Muscle layer of duodenum (tissue), 2 donors: ENCODE results near the gene ARHGAP21.

Experiments used
- H3K27ac ChIP-seq: one replicate; pipeline ENCODE4 v1.7.0; 2013; ENCODE audit warnings: mild to moderate bottlenecking, low read length
- H3K27me3 ChIP-seq: one replicate; pipeline ENCODE4 v1.7.0; 2013; ENCODE audit warnings: low read depth, mild to moderate bottlenecking, control low read depth, low read length
- H3K36me3 ChIP-seq, 2 donors: one replicate each; pipeline ENCODE4 v1.7.0; 2013; ENCODE audit warnings: low read length in 2 of 2, control low read depth in 1 of 2, mild to moderate bottlenecking in 1 of 2; ENCODE audit not compliant: insufficient read depth in 2 of 2, control insufficient read depth in 1 of 2
- H3K4me1 ChIP-seq, 2 donors: one replicate each; pipeline ENCODE4 v1.7.0; 2013; ENCODE audit warnings: low read length in 2 of 2, mild to moderate bottlenecking in 2 of 2, control low read depth in 1 of 2, moderate library complexity in 1 of 2; ENCODE audit not compliant: insufficient read depth in 2 of 2, control insufficient read depth in 1 of 2
- H3K4me3 ChIP-seq, 2 donors: one replicate each; pipeline ENCODE4 v1.7.0; 2013; ENCODE audit warnings: low read length in 2 of 2, low read depth in 1 of 2, mild to moderate bottlenecking in 1 of 2
- H3K9me3 ChIP-seq, 2 donors: one replicate each; pipeline ENCODE4 v1.7.0; 2013; ENCODE audit warnings: low read length in 2 of 2, control low read depth in 1 of 2, mild to moderate bottlenecking in 1 of 2; ENCODE audit not compliant: control insufficient read depth in 1 of 2
- donor health status: healthy.

The ARHGAP21 gene

GRCh38 chr10:24596217-24596930 is 127.3 kb downstream of the ARHGAP21 start:
- no peak overlapping the region for H3K27ac ChIP-seq
- H3K4me1 ChIP-seq, result no peaks in the 10 kb centered on the region
- no peaks in the 10 kb centered on the region for H3K27me3 ChIP-seq
- H3K36me3 ChIP-seq, result peaks cover 76 to 78% of the 10 kb centered on the region in 2 donors
- H3K9me3 ChIP-seq, result no peaks in the 10 kb centered on the region
- no peak overlapping the region for H3K4me3 ChIP-seq

- Histone ChIP-seq H3K36me3 (peaks cover 65 to 84% of the 10 kb centered on the region in 2 donors), H3K27ac (no peak overlapping the region), H3K9me3 (no peaks in the 10 kb centered on the region)
Observed at GRCh38 chr10:24590697-24591457, 132.8 kb downstream of the ARHGAP21 start.

GRCh38 chr10:24589265-24589664 is 134.4 kb downstream of the ARHGAP21 start:
- no peak overlapping the region for H3K27ac ChIP-seq
- no peak overlapping the region for H3K4me3 ChIP-seq
- no peaks in the 10 kb centered on the region for H3K27me3 ChIP-seq
- no peaks in the 10 kb centered on the region for H3K4me1 ChIP-seq
- no peaks in the 10 kb centered on the region for H3K9me3 ChIP-seq
- peaks cover 60 to 73% of the 10 kb centered on the region in 2 donors for H3K36me3 ChIP-seq

More at GRCh38 chr10:24590697-24591457, 132.8 kb downstream of the ARHGAP21 start:
- Histone ChIP-seq H3K4me1 (no peaks in the 10 kb centered on the region), H3K27me3 (no peaks in the 10 kb centered on the region), H3K4me3 (no peak overlapping the region)

DNA sequence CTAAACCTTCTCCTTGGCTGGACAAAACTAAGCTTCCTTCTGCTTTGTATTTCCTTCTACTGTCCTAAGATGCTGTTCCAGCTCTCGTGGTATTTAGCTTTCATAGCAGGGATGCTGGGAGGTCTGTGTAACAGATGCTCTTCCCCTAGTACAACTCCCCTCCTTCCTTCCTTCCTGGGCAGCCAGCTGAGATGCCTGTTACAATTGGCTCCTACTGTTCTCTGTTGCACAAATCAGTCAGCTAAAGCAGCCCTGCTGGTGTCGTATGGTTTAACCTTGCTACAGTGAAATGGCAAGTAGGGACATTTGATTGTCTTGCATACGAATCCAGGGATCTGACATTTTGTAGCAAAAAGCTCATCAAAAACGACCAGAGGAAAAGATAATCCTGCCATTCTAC is 143.8 kb downstream of the ARHGAP21 start:
- H3K4me1 ChIP-seq, result no peaks in the 10 kb centered on the region
- no peak overlapping the region for H3K27ac ChIP-seq
- H3K4me3 ChIP-seq, result no peak overlapping the region
- no peaks in the 10 kb centered on the region for H3K9me3 ChIP-seq
- H3K36me3 ChIP-seq, result peaks cover 5 to 10% of the 10 kb centered on the region in 2 donors
- no peaks in the 10 kb centered on the region for H3K27me3 ChIP-seq

GRCh38 chr10:24579448-24579847 is 144.2 kb downstream of the ARHGAP21 start:
- Histone ChIP-seq H3K9me3 (no peaks in the 10 kb centered on the region), H3K27ac (no peak overlapping the region), H3K27me3 (no peaks in the 10 kb centered on the region), H3K36me3 (peaks cover 5 to 10% of the 10 kb centered on the region in 2 donors), H3K4me3 (no peak overlapping the region), H3K4me1 (no peaks in the 10 kb centered on the region)

GRCh38 chr10:24575481-24576002 is 148.1 kb downstream of the ARHGAP21 start:
- H3K4me3 ChIP-seq, result no peak overlapping the region
- no peaks in the 10 kb centered on the region for H3K36me3 ChIP-seq
- H3K4me1 ChIP-seq, result no peaks in the 10 kb centered on the region
- H3K9me3 ChIP-seq, result no peaks in the 10 kb centered on the region
- H3K27ac ChIP-seq, result no peak overlapping the region
- no peaks in the 10 kb centered on the region for H3K27me3 ChIP-seq

DNA sequence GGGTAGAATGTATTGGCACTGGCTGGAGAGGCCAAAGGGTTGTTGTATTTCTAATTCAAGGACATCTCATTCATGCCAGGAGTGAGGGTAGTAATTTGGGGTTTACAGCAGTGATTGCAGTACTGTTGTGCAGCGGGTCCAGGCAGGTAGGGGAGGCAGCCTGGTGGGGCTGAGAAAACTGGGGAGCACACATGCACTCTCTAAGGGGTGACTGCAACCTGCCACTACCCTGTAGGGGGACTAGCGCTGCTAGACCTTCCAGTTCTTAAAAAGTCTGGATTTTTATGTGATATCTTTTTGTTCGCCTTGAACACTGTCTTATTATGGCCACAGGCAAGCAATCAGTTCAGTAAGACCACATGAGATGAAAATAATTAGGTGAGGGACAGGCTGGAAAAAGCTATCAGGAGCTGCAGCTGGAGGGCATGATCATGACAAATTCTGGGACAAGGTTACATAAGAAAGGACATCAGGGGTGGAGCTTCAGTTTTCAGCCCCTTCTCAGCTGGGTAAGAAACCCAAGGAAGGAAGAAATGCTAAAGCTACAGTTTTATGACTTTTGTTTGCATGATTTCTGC is 149.0 kb downstream of the ARHGAP21 start:
- no peaks in the 10 kb centered on the region for H3K27me3 ChIP-seq
- H3K27ac ChIP-seq, result no peak overlapping the region
- no peaks in the 10 kb centered on the region for H3K36me3 ChIP-seq
- H3K4me3 ChIP-seq, result no peak overlapping the region
- no peaks in the 10 kb centered on the region for H3K9me3 ChIP-seq
- no peaks in the 10 kb centered on the region for H3K4me1 ChIP-seq

GRCh38 chr10:24574161-24574560 is 149.5 kb downstream of the ARHGAP21 start:
- Histone ChIP-seq H3K4me1 (no peaks in the 10 kb centered on the region), H3K27ac (no peak overlapping the region), H3K36me3 (no peaks in the 10 kb centered on the region), H3K27me3 (no peaks in the 10 kb centered on the region), H3K9me3 (no peaks in the 10 kb centered on the region), H3K4me3 (no peak overlapping the region)

GRCh38 chr10:24571870-24572450 is 151.7 kb downstream of the ARHGAP21 start:
- no peak overlapping the region for H3K27ac ChIP-seq
- no peaks in the 10 kb centered on the region for H3K4me1 ChIP-seq
- H3K27me3 ChIP-seq, result no peaks in the 10 kb centered on the region
- no peaks in the 10 kb centered on the region for H3K36me3 ChIP-seq
- no peak overlapping the region for H3K4me3 ChIP-seq
- H3K9me3 ChIP-seq, result no peaks in the 10 kb centered on the region

- no peak overlapping the region for H3K27ac ChIP-seq
- no peaks in the 10 kb centered on the region for H3K4me1 ChIP-seq
Observed at GRCh38 chr10:24570658-24571426, 152.8 kb downstream of the ARHGAP21 start.

More at GRCh38 chr10:24570658-24571426, 152.8 kb downstream of the ARHGAP21 start:
- Histone ChIP-seq H3K9me3 (no peaks in the 10 kb centered on the region), H3K36me3 (no peaks in the 10 kb centered on the region), H3K4me3 (no peak overlapping the region), H3K27me3 (no peaks in the 10 kb centered on the region)
